Smooth muscle cell (in vitro differentiated cells): ENCODE data around the gene ARL4A. TPM values are rescaled to one million over a fixed set of nuclear protein-coding genes. Genes with fewer than 3 reads are reported as not detected.

Source experiments
- DNase-seq: peaks from one replicate; lab custom pipeline; 2025; ENCODE audit not compliant: unreplicated experiment; lab: John Stamatoyannopoulos, UW
- H2AFZ ChIP-seq: fragments of 200-600 bp; sonication (generic); 2 replicates; pipeline ENCODE4 v1.6.0; 2016; ENCODE audit warnings: antibody characterized with exemption, low read depth, mild to moderate bottlenecking
- H3F3A ChIP-seq: fragments of 200-600 bp; sonication (generic); 2 replicates; pipeline ENCODE4 v1.6.0; 2017; ENCODE audit warnings: antibody characterized with exemption, low read depth
- H3K27ac ChIP-seq: fragments of 200-600 bp; sonication (generic); 2 replicates; pipeline ENCODE4 v1.5.1; 2016; ENCODE audit warnings: low read depth, mild to moderate bottlenecking
- H3K27me3 ChIP-seq: fragments of 200-600 bp; sonication (generic); 2 replicates; pipeline ENCODE4 v1.6.1; 2016; ENCODE audit warnings: low read depth, mild to moderate bottlenecking
- H3K36me3 ChIP-seq: fragments of 200-600 bp; sonication (generic); 2 replicates; pipeline ENCODE4 v1.5.1; 2016; ENCODE audit warnings: low read depth
- H3K4me1 ChIP-seq: fragments of 200-600 bp; sonication (generic); 2 replicates; pipeline ENCODE4 v1.5.1; 2016; ENCODE audit warnings: low read depth
- H3K4me2 ChIP-seq: fragments of 200-600 bp; sonication (generic); 2 replicates; pipeline ENCODE4 v1.6.0; 2016; ENCODE audit warnings: mild to moderate bottlenecking
- H3K4me3 ChIP-seq: fragments of 200-600 bp; sonication (generic); 2 replicates; pipeline ENCODE4 v1.5.1; 2016; ENCODE audit warnings: mild to moderate bottlenecking
- H3K79me2 ChIP-seq: fragments of 200-600 bp; sonication (generic); 2 replicates; pipeline ENCODE4 v1.6.0; 2016; ENCODE audit warnings: low read depth, mild to moderate bottlenecking
- H3K9ac ChIP-seq: fragments of 200-600 bp; sonication (generic); 2 replicates; pipeline ENCODE4 v1.6.0; 2016; ENCODE audit warnings: low read depth
- H3K9me3 ChIP-seq: fragments of 200-600 bp; sonication (generic); replicated peaks from 2 replicates; pipeline ENCODE4 v1.5.1; 2016; ENCODE audit warnings: low read depth
- H4K20me1 ChIP-seq: fragments of 200-600 bp; sonication (generic); 2 replicates; pipeline ENCODE4 v1.6.0; 2016; ENCODE audit warnings: low read depth
- WGBS: methylation state at CpG from one replicate; pipeline ENCODE4 v1.1.7; 2016; ENCODE audit warnings: low lambda C conversion rate; 5-methylcytosine and 5-hydroxymethylcytosine counted together
- polyA plus RNA-seq: library from polyadenylated mRNA; unstranded; fragments of >200 nt; fragmentation: Nextera tagmentation; extraction: Ambion mirVana; gene quantifications from 2 replicates; pipeline ENCODE4 v1.2.1, GENCODE V29; 2016
- total RNA-seq: library from RNA; depleted of rRNA; stranded (reverse); fragments of >200 nt; gene quantifications from 2 replicates; pipeline ENCODE4 v1.2.3, GENCODE V29; 2014
- TF ChIP-seq, protein P1 (sequence below): fragments of 200-600 bp; sonication (generic); IDR thresholded peaks from 2 replicates; pipeline ENCODE4 v1.5.1; 2017; ENCODE audit warnings: borderline replicate concordance, mild to moderate bottlenecking, antibody characterized with exemption; ENCODE audit not compliant: insufficient read depth, poor library complexity, severe bottlenecking

The ARL4A gene
- total and polyA plus RNA-seq, 2 experiments from 2014 or later = 86.6 to 113 TPM

- Histone ChIP-seq H3K9ac (no peak overlapping the region), H3K27ac (peak overlapping the region; percentile 75), H3K36me3 (no peaks in the 10 kb centered on the region), H4K20me1 (no peaks in the 10 kb centered on the region), H3K27me3 (no peaks in the 10 kb centered on the region), H3F3A (peaks cover 7% of the 10 kb centered on the region), H3K79me2 (peaks cover 6% of the 10 kb centered on the region), H3K4me2 (no peak overlapping the region), H3K4me3 (no peak overlapping the region), H3K4me1 (peaks cover 26% of the 10 kb centered on the region), H2AFZ (no peak overlapping the region), H3K9me3 (no peaks in the 10 kb centered on the region)
- TF ChIP-seq, protein P1, sequence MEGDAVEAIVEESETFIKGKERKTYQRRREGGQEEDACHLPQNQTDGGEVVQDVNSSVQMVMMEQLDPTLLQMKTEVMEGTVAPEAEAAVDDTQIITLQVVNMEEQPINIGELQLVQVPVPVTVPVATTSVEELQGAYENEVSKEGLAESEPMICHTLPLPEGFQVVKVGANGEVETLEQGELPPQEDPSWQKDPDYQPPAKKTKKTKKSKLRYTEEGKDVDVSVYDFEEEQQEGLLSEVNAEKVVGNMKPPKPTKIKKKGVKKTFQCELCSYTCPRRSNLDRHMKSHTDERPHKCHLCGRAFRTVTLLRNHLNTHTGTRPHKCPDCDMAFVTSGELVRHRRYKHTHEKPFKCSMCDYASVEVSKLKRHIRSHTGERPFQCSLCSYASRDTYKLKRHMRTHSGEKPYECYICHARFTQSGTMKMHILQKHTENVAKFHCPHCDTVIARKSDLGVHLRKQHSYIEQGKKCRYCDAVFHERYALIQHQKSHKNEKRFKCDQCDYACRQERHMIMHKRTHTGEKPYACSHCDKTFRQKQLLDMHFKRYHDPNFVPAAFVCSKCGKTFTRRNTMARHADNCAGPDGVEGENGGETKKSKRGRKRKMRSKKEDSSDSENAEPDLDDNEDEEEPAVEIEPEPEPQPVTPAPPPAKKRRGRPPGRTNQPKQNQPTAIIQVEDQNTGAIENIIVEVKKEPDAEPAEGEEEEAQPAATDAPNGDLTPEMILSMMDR = no peak
- DNase-seq = no peak
Observed at GRCh38 chr7:12708314-12708713, 20.9 kb downstream of the ARL4A start.

DNA sequence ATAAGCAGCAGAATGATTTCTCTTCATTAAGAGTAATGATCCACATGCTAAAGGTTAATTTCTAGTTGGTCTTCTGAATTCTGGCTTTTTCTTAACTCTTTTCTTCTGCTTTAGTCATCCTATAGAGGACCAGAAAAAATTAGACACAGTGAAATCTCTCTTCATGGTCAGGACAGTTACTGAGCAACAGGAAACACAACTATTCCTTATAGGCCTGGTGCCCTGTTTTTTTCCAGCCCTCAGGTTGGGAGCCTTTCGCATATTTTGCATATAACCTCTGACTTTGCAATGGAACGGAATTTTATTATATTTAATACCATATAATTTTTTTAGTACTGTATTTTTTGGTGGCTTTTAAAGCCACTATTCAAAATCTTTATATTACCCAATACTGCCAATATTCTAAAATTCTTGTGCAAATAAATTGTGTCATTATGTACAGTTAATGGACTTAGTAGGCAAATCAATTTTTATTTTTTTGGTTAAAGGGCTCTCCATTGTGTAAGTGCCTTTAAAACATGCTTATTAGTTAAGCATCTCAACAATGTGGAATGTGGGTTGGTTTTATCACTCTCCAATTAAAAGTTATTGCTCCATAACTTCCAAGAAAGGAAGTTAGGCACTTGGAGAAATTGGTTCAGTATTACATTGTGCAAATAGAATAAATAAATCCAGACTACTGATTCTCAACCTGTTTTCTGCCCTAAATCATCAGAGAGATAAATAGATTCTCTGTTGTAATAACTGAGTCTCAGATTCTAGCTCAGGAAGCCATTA lies 22.5 kb downstream of the ARL4A start:
- no peaks in the 10 kb centered on the region for H3K27me3 ChIP-seq
- no peaks in the 10 kb centered on the region for H3K9me3 ChIP-seq
- H4K20me1 ChIP-seq = no peaks in the 10 kb centered on the region
- peaks cover 41% of the 10 kb centered on the region for H3K4me1 ChIP-seq
- 80% methylated on average over 2 of the region's 2 CpGs for WGBS
- H3K36me3 ChIP-seq = no peaks in the 10 kb centered on the region
- TF ChIP-seq, protein P1 = no peak
- peak overlapping the region; percentile 63 for H3K4me2 ChIP-seq
- H3K79me2 ChIP-seq = peaks cover 6% of the 10 kb centered on the region
- H3K4me3 ChIP-seq = no peak overlapping the region
- H3K9ac ChIP-seq = no peak overlapping the region
- H3K27ac ChIP-seq = peak overlapping the region; percentile 55
- no peak for DNase-seq
- peaks cover 7% of the 10 kb centered on the region for H3F3A ChIP-seq
- H2AFZ ChIP-seq = peak overlapping the region; percentile 12

GRCh38 chr7:12711124-12711523 lies 23.7 kb downstream of the ARL4A start:
- 92% methylated on average over 10 of the region's 11 CpGs for WGBS
- Histone ChIP-seq H3K79me2 (peaks cover 6% of the 10 kb centered on the region), H2AFZ (no peak overlapping the region), H3K4me2 (no peak overlapping the region), H3K9ac (no peak overlapping the region), H3K9me3 (no peaks in the 10 kb centered on the region), H3F3A (peaks cover 10% of the 10 kb centered on the region), H4K20me1 (no peaks in the 10 kb centered on the region), H3K27ac (no peak overlapping the region), H3K36me3 (no peaks in the 10 kb centered on the region), H3K4me3 (no peak overlapping the region), H3K4me1 (peaks cover 52% of the 10 kb centered on the region), H3K27me3 (no peaks in the 10 kb centered on the region)
- no peak for DNase-seq
- TF ChIP-seq, protein P1 = no peak

DNA sequence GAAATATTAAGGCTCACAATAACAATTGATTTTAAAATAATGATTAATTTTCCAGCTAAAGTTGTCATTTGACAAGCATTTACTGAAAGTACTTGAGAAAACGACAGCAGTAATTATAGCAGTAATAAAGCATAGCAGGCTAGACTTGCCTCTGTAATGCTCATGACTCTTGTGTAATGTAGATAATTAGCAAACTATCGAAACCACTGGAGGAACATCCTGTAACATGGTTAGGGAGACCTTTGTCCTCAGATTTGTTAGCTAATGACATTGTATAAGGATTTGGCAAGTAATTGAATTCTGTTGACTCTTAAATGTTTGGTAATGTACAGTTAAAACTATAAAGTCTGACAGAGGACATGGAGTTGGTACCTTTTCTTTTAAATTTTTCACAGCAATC lies 24.8 kb downstream of the ARL4A start:
- Histone ChIP-seq H2AFZ (no peak overlapping the region), H4K20me1 (no peaks in the 10 kb centered on the region), H3K27ac (peak overlapping the region; percentile 37), H3K9ac (no peak overlapping the region), H3F3A (peaks cover 13% of the 10 kb centered on the region), H3K36me3 (no peaks in the 10 kb centered on the region), H3K9me3 (no peaks in the 10 kb centered on the region), H3K79me2 (peaks cover 6% of the 10 kb centered on the region), H3K4me1 (peaks cover 51% of the 10 kb centered on the region), H3K4me2 (no peak overlapping the region), H3K27me3 (no peaks in the 10 kb centered on the region), H3K4me3 (no peak overlapping the region)
- DNase-seq = no peak
- 46% methylated on average over 2 of the region's 2 CpGs for WGBS
- TF ChIP-seq, protein P1 = no peak
